Progenitor cell of endocrine pancreas (in vitro differentiated cells): ENCODE data around the gene ATP2B2. TPM values are rescaled to one million over a fixed set of nuclear protein-coding genes. Genes with fewer than 3 reads are reported as not detected.

ENCODE experiments used
- DNase-seq: peaks from one replicate; pipeline ENCODE4 v3.0.0; 2021; ENCODE audit warnings: low spot score; ENCODE audit not compliant: unreplicated experiment
- H3K27ac Mint-ChIP-seq: 2 replicates; pipeline ENCODE4 v1.8.0; 2021; ENCODE audit warnings: mild to moderate bottlenecking, moderate library complexity, mixed read lengths
- H3K27me3 Mint-ChIP-seq: 2 replicates; pipeline ENCODE4 v1.8.0; 2021; ENCODE audit warnings: mixed read lengths
- H3K36me3 Mint-ChIP-seq: 2 replicates; pipeline ENCODE4 v1.8.0; 2022; ENCODE audit warnings: mixed read lengths; ENCODE audit not compliant: insufficient read depth
- H3K4me1 Mint-ChIP-seq: 2 replicates; pipeline ENCODE4 v1.8.0; 2021; ENCODE audit warnings: low read depth, mixed read lengths
- H3K4me3 Mint-ChIP-seq: 2 replicates; pipeline ENCODE4 v1.8.0; 2021; ENCODE audit warnings: low read depth, mild to moderate bottlenecking, moderate library complexity, mixed read lengths
- H3K9me3 Mint-ChIP-seq: 2 replicates; pipeline ENCODE4 v1.8.0; 2021; ENCODE audit warnings: low read depth, mixed read lengths
- CTCF ChIP-seq: fragments of 200-600 bp; sonication (generic); IDR thresholded peaks from one replicate; pipeline ENCODE4 v1.5.0; 2021; ENCODE audit warnings: antibody characterized with exemption, mild to moderate bottlenecking; ENCODE audit not compliant: unreplicated experiment
- total RNA-seq: library from RNA; stranded (reverse); gene quantifications from 2 replicates; pipeline ENCODE4 v1.2.1, GENCODE V29; 2021

Gene ATP2B2
- total RNA-seq, 1 donor from 2014 or later = 0.07 TPM

- no peak for DNase-seq
- no peaks in the 10 kb centered on the region for H3K9me3 Mint-ChIP-seq
Measured at GRCh38 chr3:10394491-10395025, 110.8 kb downstream of the ATP2B2 start.

GRCh38 chr3:10393514-10393913 lies 111.9 kb downstream of the ATP2B2 start:
- peaks cover 13% of the 10 kb centered on the region for H3K27me3 Mint-ChIP-seq
- H3K36me3 Mint-ChIP-seq = no peaks in the 10 kb centered on the region
- H3K27ac Mint-ChIP-seq = no peak overlapping the region

More at GRCh38 chr3:10394491-10395025, 110.8 kb downstream of the ATP2B2 start:
- no peaks in the 10 kb centered on the region for H3K36me3 Mint-ChIP-seq
- no peak for TF ChIP-seq CTCF
- no peak overlapping the region for H3K4me3 Mint-ChIP-seq
- H3K27me3 Mint-ChIP-seq = peaks cover 16% of the 10 kb centered on the region
- no peak overlapping the region for H3K27ac Mint-ChIP-seq
- no peaks in the 10 kb centered on the region for H3K4me1 Mint-ChIP-seq

GRCh38 chr3:10392906-10393461 lies 112.4 kb downstream of the ATP2B2 start:
- Mint-ChIP-seq H3K27me3 (peaks cover 13% of the 10 kb centered on the region), H3K9me3 (no peaks in the 10 kb centered on the region), H3K4me1 (no peaks in the 10 kb centered on the region), H3K4me3 (no peak overlapping the region), H3K27ac (no peak overlapping the region), H3K36me3 (no peaks in the 10 kb centered on the region)
- no peak for TF ChIP-seq CTCF
- DNase-seq = no peak

More at GRCh38 chr3:10393514-10393913, 111.9 kb downstream of the ATP2B2 start:
- Mint-ChIP-seq H3K4me3 (no peak overlapping the region), H3K4me1 (no peaks in the 10 kb centered on the region), H3K9me3 (no peaks in the 10 kb centered on the region)
- DNase-seq = no peak
- TF ChIP-seq CTCF = no peak

- Mint-ChIP-seq H3K9me3 (no peaks in the 10 kb centered on the region), H3K4me1 (no peaks in the 10 kb centered on the region), H3K36me3 (no peaks in the 10 kb centered on the region), H3K27me3 (peaks cover 11% of the 10 kb centered on the region), H3K27ac (peak overlapping the region; percentile 31), H3K4me3 (no peak overlapping the region)
- no peak for DNase-seq
- no peak for TF ChIP-seq CTCF
Measured at GRCh38 chr3:10392244-10392643, 113.1 kb downstream of the ATP2B2 start.

GRCh38 chr3:10391391-10391790 lies 114.0 kb downstream of the ATP2B2 start:
- DNase-seq = no peak
- no peaks in the 10 kb centered on the region for H3K4me1 Mint-ChIP-seq
- H3K27me3 Mint-ChIP-seq = peaks cover 13% of the 10 kb centered on the region
- H3K9me3 Mint-ChIP-seq = no peaks in the 10 kb centered on the region
- H3K4me3 Mint-ChIP-seq = no peak overlapping the region
- no peak for TF ChIP-seq CTCF
- no peak overlapping the region for H3K27ac Mint-ChIP-seq
- H3K36me3 Mint-ChIP-seq = no peaks in the 10 kb centered on the region
